Kidney (tissue), 14 donors: ENCODE results near the gene NPC1. TPM values are rescaled to one million over a fixed set of nuclear protein-coding genes. Genes with fewer than 3 reads are reported as not detected.
"Not testable (repeated sequence)": the region's sequence is repeated elsewhere in the genome, so short reads cannot be mapped to it uniquely, and the experiment has no call there.

Experiments used
- DNase-seq, 5 donors: peaks; one replicate each; pipeline ENCODE4 v3.0.0-alpha.2; 2013 to 2020
- FAIRE-seq: peaks from 2 replicates; lab custom pipeline; 2012; peaks lifted over from hg19 to GRCh38; lab: Jason Lieb, UNC
- H3K27ac ChIP-seq, 2 donors: one replicate each; pipeline ENCODE4 v1.7.0; 2013; ENCODE audit warnings: low read depth in 2 of 2, low read length in 2 of 2, inconsistent platforms in 1 of 2
- H3K27me3 ChIP-seq: one replicate; pipeline ENCODE4 v1.7.1; 2013; ENCODE audit warnings: low read length, inconsistent platforms; ENCODE audit not compliant: control insufficient read depth, insufficient read depth
- H3K36me3 ChIP-seq, 3 donors: one replicate each; pipeline versions ENCODE4 v1.7.0 to v1.7.1; 2013; ENCODE audit warnings: low read length in 3 of 3, control low read depth in 1 of 3, inconsistent platforms in 1 of 3; ENCODE audit not compliant: insufficient read depth in 3 of 3, control insufficient read depth in 2 of 3
- H3K4me1 ChIP-seq, 3 donors: one replicate each; pipeline versions ENCODE4 v1.7.0 to v1.7.1; 2013; ENCODE audit warnings: low read length in 3 of 3, inconsistent platforms in 1 of 3, low read depth in 1 of 3; ENCODE audit not compliant: control insufficient read depth in 2 of 3, insufficient read depth in 2 of 3
- H3K4me3 ChIP-seq, 3 donors: one replicate each; pipeline versions ENCODE4 v1.7.0 to v1.8.1; 2013; ENCODE audit warnings: low read length in 3 of 3, control low read depth in 1 of 3, inconsistent platforms in 1 of 3
- H3K9ac ChIP-seq, 3 donors: one replicate each; pipeline versions ENCODE4 v1.7.0 to v1.7.1; 2013; ENCODE audit warnings: low read length in 3 of 3, control low read depth in 1 of 3, inconsistent platforms in 1 of 3
- H3K9me3 ChIP-seq, 3 donors: one replicate each; pipeline versions ENCODE4 v1.7.0 to v1.7.1; 2013; ENCODE audit warnings: low read length in 3 of 3, control low read depth in 1 of 3, inconsistent platforms in 1 of 3; ENCODE audit not compliant: control insufficient read depth in 2 of 3, insufficient read depth in 1 of 3
- CTCF ChIP-seq: IDR thresholded peaks from 3 replicates; pipeline ENCODE4 v1.5.1; 2012; ENCODE audit warnings: mild to moderate bottlenecking, moderate library complexity, borderline replicate concordance; ENCODE audit not compliant: insufficient read depth; ENCODE audit errors: extremely low read depth
- intact Hi-C: fragments of 100-400 bp; cut with DNase I; formaldehyde crosslinking; loops from one replicate; pipeline ENCODE4 v1.11.1; 2022
- polyA plus RNA-seq: library from polyadenylated mRNA; stranded (reverse); fragments of 350-450 nt; fragmentation: Illumina TruSeq; extraction: RNeasy Lipid Tissue Mini Kit (QIAGEN cat#74804); gene quantifications from one replicate; pipeline ENCODE4 v1.2.3, GENCODE V29; 2014; ENCODE audit warnings: low read depth, low replicate concordance; ENCODE audit not compliant: insufficient read depth
- total RNA-seq: library from RNA; stranded (reverse); fragmentation: NEBNext Ultra II Directional; extraction: Animal tissue kit (Norgen Biotek cat#: 25700); gene quantifications from one replicate; pipeline ENCODE4 v1.2.1, GENCODE V29; 2021
- donor health status: control.
- donor health status: control.
- donor health status: control.
- donor health status: control.
- donor health status: control.
- donor health status: DM: yes; HTN: yes; CAD: no.
- donor health status: Normal renal cell carcinoma (clear cell type).

Gene NPC1
- total and polyA plus RNA-seq, 2 donors from 2014 or later: 16.0 to 50.2 TPM

DNA sequence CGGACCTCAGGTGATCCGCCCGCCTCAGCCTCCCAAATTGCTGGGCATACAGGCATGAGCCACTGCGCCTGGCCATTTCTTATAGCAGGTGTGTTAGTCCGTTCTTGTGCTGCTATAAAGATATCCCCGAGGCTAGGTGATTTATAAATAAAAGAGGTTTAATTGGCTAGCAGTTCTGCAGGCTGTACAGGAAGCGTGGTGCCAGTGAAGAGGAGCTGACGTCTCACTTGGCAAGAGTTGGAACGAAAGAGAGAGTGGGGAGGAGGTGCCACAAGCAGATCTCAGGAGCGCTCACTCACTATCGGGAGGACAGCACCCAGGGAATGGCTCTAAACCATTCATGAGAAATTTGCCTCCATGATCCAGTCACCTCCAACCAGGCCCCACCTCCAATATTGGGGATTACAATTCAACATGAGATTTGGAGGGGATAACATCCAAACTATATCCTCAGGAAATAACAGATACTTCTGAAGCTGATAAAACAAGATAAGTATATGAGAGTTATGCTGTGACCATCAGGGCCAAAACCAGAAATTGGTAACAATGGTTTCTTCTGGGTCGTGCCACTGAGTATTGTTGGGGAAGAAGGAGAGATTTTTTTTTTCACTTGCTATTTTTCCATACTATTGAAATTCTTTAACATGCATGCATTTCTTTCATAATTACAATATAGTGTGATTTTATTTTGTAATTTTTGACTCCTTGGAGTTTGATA, 90.4 kb downstream of the NPC1 start:
- H3K9ac ChIP-seq: no peak overlapping the region
- no peak for FAIRE-seq
- intact Hi-C loops: no loop called here

GRCh38 chr18:23494992-23495391, 91.3 kb downstream of the NPC1 start:
- FAIRE-seq: no peak
- intact Hi-C loops: no loop called here
- no peaks in the 10 kb centered on the region for H3K27me3 ChIP-seq
- H3K4me3 ChIP-seq: no peak overlapping the region
- no peak for TF ChIP-seq CTCF
- H3K36me3 ChIP-seq: no peaks in the 10 kb centered on the region
- DNase-seq: no peak
- no peaks in the 10 kb centered on the region for H3K4me1 ChIP-seq
- no peak overlapping the region for H3K27ac ChIP-seq
- no peaks in the 10 kb centered on the region for H3K9me3 ChIP-seq
- H3K9ac ChIP-seq: no peak overlapping the region

More for the DNA sequence above, 90.4 kb downstream of the NPC1 start:
- H3K27ac ChIP-seq: no peak overlapping the region
- H3K4me3 ChIP-seq: no peak overlapping the region
- H3K9me3 ChIP-seq: no peaks in the 10 kb centered on the region
- TF ChIP-seq CTCF: no peak
- no peaks in the 10 kb centered on the region for H3K4me1 ChIP-seq
- H3K27me3 ChIP-seq: no peaks in the 10 kb centered on the region
- no peaks in the 10 kb centered on the region for H3K36me3 ChIP-seq
- no peak for DNase-seq

DNA sequence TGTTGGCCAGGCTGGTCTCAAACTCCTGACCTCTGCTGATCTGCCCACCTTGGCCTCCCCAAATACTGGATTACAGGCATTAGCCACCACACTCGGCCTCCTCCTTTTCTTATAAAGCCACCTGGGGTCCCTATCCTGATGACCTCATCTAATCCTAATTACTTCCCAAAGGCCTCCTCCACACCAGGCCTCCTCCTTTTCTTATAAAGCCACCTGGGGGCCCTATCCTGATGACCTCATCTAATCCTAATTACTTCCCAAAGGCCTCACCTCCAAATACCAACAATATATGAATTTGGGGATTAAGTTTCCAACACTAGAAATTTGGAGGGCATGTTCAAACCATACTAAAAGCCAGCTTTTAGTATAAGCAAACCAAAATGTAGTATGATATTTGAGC, 92.7 kb downstream of the NPC1 start:
- no peak for TF ChIP-seq CTCF

GRCh38 chr18:23489586-23489985, 96.7 kb downstream of the NPC1 start:
- H3K27me3 ChIP-seq, H3K4me1 ChIP-seq, H3K9ac ChIP-seq, intact Hi-C loops, DNase-seq, H3K9me3 ChIP-seq, FAIRE-seq, H3K4me3 ChIP-seq, H3K36me3 ChIP-seq, H3K27ac ChIP-seq: not testable (repeated sequence)

More for the DNA sequence above, 92.7 kb downstream of the NPC1 start:
- Histone ChIP-seq H3K4me1 (no peaks in the 10 kb centered on the region), H3K4me3 (no peak overlapping the region), H3K27ac (no peak overlapping the region), H3K9ac (no peak overlapping the region), H3K27me3 (no peaks in the 10 kb centered on the region), H3K36me3 (no peaks in the 10 kb centered on the region), H3K9me3 (no peaks in the 10 kb centered on the region)
- intact Hi-C loops: no loop called here
- DNase-seq (no peak), FAIRE-seq (no peak)
